Measurements from ENCODE around the gene NFS1. TPM values are rescaled to one million over a fixed set of nuclear protein-coding genes. Genes with fewer than 3 reads are reported as not detected.

The NFS1 gene
- polyA plus RNA-seq, 2 of the 4 experiments (the other 2 are of a cell fraction): 44.0 to 50.5 TPM

GRCh38 chr20:35673884-35674283 lies 25.3 kb downstream of the NFS1 start:
- Histone ChIP-seq H3K9me3 (no peaks in the 10 kb centered on the region), H3K27ac (no peak overlapping the region), H3K4me2 (no peak overlapping the region), H3K4me3 (no peak overlapping the region), H3K4me1 (no peaks in the 10 kb centered on the region)
- DNase-seq (ENCODE audit: low read depth in 1 of 2, low spot score in 1 of 2): no peak
- ChIA-PET CTCF (interaction anchor here (0.6 kb wide), 1 partner anchor 1620 kb away, joined by 3 read pairs; no protein-coding TSS in a partner anchor), POLR2A (no interaction called here)
- WGBS (ENCODE audit: missing lambda C conversion rate): 87% methylated on average over 4 of the region's 4 CpGs
- ATAC-seq: no peak
- FAIRE-seq: no peak
- no peak for TF ChIP-seq HMGXB4 (CRISPR knock-in tag; IDR thresholded peaks at IDR 0.05; ENCODE audit: borderline replicate concordance)
- TF ChIP-seq E2F6 (IDR thresholded peaks at IDR 0.05; ENCODE audit: borderline replicate concordance, low read depth): no peak
- no peak for TF ChIP-seq POLR2AphosphoS2 (conservative IDR thresholded peaks at IDR 0.05; ENCODE audit: low read length)
- no peak for TF ChIP-seq TFCP2L1 (CRISPR knock-in tag; IDR thresholded peaks at IDR 0.05)
- no peak for TF ChIP-seq ZC3H11A (IDR thresholded peaks at IDR 0.05)
- no peak for TF ChIP-seq ELK1 (IDR thresholded peaks at IDR 0.05; ENCODE audit: low read depth, low read length)
- TF ChIP-seq GATA3 (IDR thresholded peaks at IDR 0.05; ENCODE audit: borderline replicate concordance): no peak

GRCh38 chr20:35669681-35670080 lies 29.5 kb downstream of the NFS1 start:
- CTCF ChIA-PET: interaction anchor here (1.4 kb wide), 1 partner anchor 24 kb away, joined by 3 read pairs; no protein-coding TSS in a partner anchor
- DNase-seq (ENCODE audit: low read depth in 1 of 2, low spot score in 1 of 2) (no peak), ATAC-seq (no peak), FAIRE-seq (no peak)
- TF ChIP-seq HOXB13 (CRISPR knock-in tag; IDR thresholded peaks at IDR 0.05; ENCODE audit: low read depth) (no peak), CHD2 (IDR thresholded peaks at IDR 0.05; ENCODE audit: low read length, partially characterized antibody) (no peak), EHMT2 (IDR thresholded peaks at IDR 0.05; ENCODE audit: low read depth) (no peak), PBX3 (IDR thresholded peaks at IDR 0.05) (no peak), RFX5 (IDR thresholded peaks at IDR 0.05) (no peak), EHF (CRISPR knock-in tag; IDR thresholded peaks at IDR 0.05) (no peak), EP300 (IDR thresholded peaks at IDR 0.05) (no peak), JUN (IDR thresholded peaks at IDR 0.05) (no peak), ESRRA (IDR thresholded peaks at IDR 0.05; ENCODE audit: borderline replicate concordance, low read length) (no peak), HMGXB4 (CRISPR knock-in tag; IDR thresholded peaks at IDR 0.05; ENCODE audit: borderline replicate concordance) (no peak)
- 46% methylated on average over 1 of the region's 1 CpG for WGBS (ENCODE audit: missing lambda C conversion rate)
- Histone ChIP-seq H3K4me3 (no peak overlapping the region), H3K27ac (no peak overlapping the region), H3K4me1 (no peaks in the 10 kb centered on the region), H3K9me3 (no peaks in the 10 kb centered on the region), H3K4me2 (no peak overlapping the region)
- POLR2A ChIA-PET: no interaction called here

- 97% methylated on average over 5 of the region's 5 CpGs for WGBS (ENCODE audit: missing lambda C conversion rate)
- Histone ChIP-seq H3K4me2 (no peak overlapping the region), H3K4me3 (no peak overlapping the region), H3K4me1 (no peaks in the 10 kb centered on the region), H3K9me3 (no peaks in the 10 kb centered on the region), H3K27ac (no peak overlapping the region)
- DNase-seq (ENCODE audit: low read depth in 1 of 2, low spot score in 1 of 2) (no peak), FAIRE-seq (no peak), ATAC-seq (no peak)
- ChIA-PET POLR2A (no interaction called here), CTCF (interaction anchor here (0.6 to 1.4 kb wide), 4 partner anchors 10 to 159 kb away, joined by 3 to 4 read pairs (median 4); no protein-coding TSS in a partner anchor)
- no peak for TF ChIP-seq CTCF (IDR thresholded peaks at IDR 0.05)
- TF ChIP-seq HOXA7 (CRISPR knock-in tag; IDR thresholded peaks at IDR 0.05): no peak
- TF ChIP-seq JUNB (IDR thresholded peaks at IDR 0.05): no peak
- no peak for TF ChIP-seq SREBF2 (IDR thresholded peaks at IDR 0.05)
- TF ChIP-seq MAX (IDR thresholded peaks at IDR 0.05): no peak
- no peak for TF ChIP-seq PHF8 (IDR thresholded peaks at IDR 0.05; ENCODE audit: borderline replicate concordance, low read depth)
- no peak for TF ChIP-seq CHD4 (IDR thresholded peaks at IDR 0.05; ENCODE audit: borderline replicate concordance)
- no peak for TF ChIP-seq ZC3H11A (IDR thresholded peaks at IDR 0.05)
- no peak for TF ChIP-seq JUN (IDR thresholded peaks at IDR 0.05)
- no peak for TF ChIP-seq ZFP36 (IDR thresholded peaks at IDR 0.05; ENCODE audit: borderline replicate concordance, partially characterized antibody)
- no peak for TF ChIP-seq ZNF302 (CRISPR knock-in tag; IDR thresholded peaks at IDR 0.05)
These were observed 29.9 kb downstream of the NFS1 start for GRCh38 chr20:35669221-35669620.
